Upper lobe of left lung (tissue), 6 donors: ENCODE results near the gene LZTR1. TPM values are rescaled to one million over a fixed set of nuclear protein-coding genes. Genes with fewer than 3 reads are reported as not detected.

Experiments used
- ATAC-seq, 2 donors: fragments of 200-7000 bp; cut with Tn5 transposase; one replicate each; pipeline ENCODE4 v1.9.1; 2022; ENCODE audit warnings: mild to moderate bottlenecking in 2 of 2, moderate library complexity in 2 of 2; ENCODE audit not compliant: low FRiP score in 2 of 2
- DNase-seq, 2 donors: peaks; one replicate each; pipeline ENCODE4 v3.0.0-alpha.2; 2019 to 2020
- H3K27ac ChIP-seq, 4 donors: fragments of 200-600 bp; sonication (generic); one replicate each; pipeline ENCODE4 v1.5.1; 2016 to 2019
- H3K27me3 ChIP-seq, 4 donors: fragments of 200-600 bp; sonication (generic); one replicate each; pipeline ENCODE4 v1.5.1; 2017 to 2019
- H3K36me3 ChIP-seq, 4 donors: fragments of 200-600 bp; sonication (generic); one replicate each; pipeline ENCODE4 v1.5.1; 2016 to 2019
- H3K4me1 ChIP-seq, 4 donors: fragments of 200-600 bp; sonication (generic); one replicate each; pipeline ENCODE4 v1.5.1; 2018 to 2019
- H3K4me3 ChIP-seq, 4 donors: fragments of 200-600 bp; sonication (generic); one replicate each; pipeline ENCODE4 v1.5.1; 2017 to 2019; ENCODE audit warnings: mild to moderate bottlenecking in 2 of 4, moderate library complexity in 1 of 4
- H3K9me3 ChIP-seq, 4 donors: fragments of 200-600 bp; sonication (generic); one replicate each; pipeline ENCODE4 v1.5.1; 2018 to 2019
- EP300 ChIP-seq, 4 donors: sonication (generic); formaldehyde crosslinking; IDR thresholded peaks; one replicate each; pipeline ENCODE4 v1.5.1; 2017; ENCODE audit warnings: antibody characterized with exemption in 4 of 4, control low read depth in 2 of 4
- POLR2A ChIP-seq, 4 donors: fragments of 450-650 bp; IDR thresholded peaks; one replicate each; pipeline ENCODE4 v1.5.1; 2016 to 2017; ENCODE audit warnings: antibody characterized with exemption in 4 of 4, mild to moderate bottlenecking in 2 of 4
- POLR2AphosphoS5 ChIP-seq, 2 donors: sonication (generic); formaldehyde crosslinking; IDR thresholded peaks; one replicate each; pipeline ENCODE4 v1.5.1; 2017; ENCODE audit warnings: antibody characterized with exemption in 2 of 2
- WGBS, 2 donors: methylation state at CpG; one replicate each; pipeline ENCODE4 v1.1.5; 2017 to 2018; 5-methylcytosine and 5-hydroxymethylcytosine counted together
- total RNA-seq, 6 donors: library from RNA; depleted of rRNA in 4 of 6; stranded (reverse); fragments of >200 nt in 4 of 6; gene quantifications; one replicate each; pipeline versions ENCODE4 v1.1.0 to v1.2.1, GENCODE V29; 2016 to 2021
- TF ChIP-seq, protein P1 (sequence below), 6 experiments: fragments of 450-650 bp in 4 of 6; fragments of 200-600 bp in 2 of 6; sonication (generic) in 2 of 6; IDR thresholded peaks; one replicate each; pipeline ENCODE4 v1.5.1; 2016 to 2019; ENCODE audit warnings: antibody characterized with exemption in 6 of 6
- donor health status: DM: no; HTN: no; CAD: no; lungs with moderate emphysema.
- donor health status: DM: no; HTN: yes; CAD: no; lungs with severe emphysema.

Gene LZTR1
- total RNA-seq, 6 donors from 2014 or later: 33.7 to 114 (median 63.2) TPM

DNA sequence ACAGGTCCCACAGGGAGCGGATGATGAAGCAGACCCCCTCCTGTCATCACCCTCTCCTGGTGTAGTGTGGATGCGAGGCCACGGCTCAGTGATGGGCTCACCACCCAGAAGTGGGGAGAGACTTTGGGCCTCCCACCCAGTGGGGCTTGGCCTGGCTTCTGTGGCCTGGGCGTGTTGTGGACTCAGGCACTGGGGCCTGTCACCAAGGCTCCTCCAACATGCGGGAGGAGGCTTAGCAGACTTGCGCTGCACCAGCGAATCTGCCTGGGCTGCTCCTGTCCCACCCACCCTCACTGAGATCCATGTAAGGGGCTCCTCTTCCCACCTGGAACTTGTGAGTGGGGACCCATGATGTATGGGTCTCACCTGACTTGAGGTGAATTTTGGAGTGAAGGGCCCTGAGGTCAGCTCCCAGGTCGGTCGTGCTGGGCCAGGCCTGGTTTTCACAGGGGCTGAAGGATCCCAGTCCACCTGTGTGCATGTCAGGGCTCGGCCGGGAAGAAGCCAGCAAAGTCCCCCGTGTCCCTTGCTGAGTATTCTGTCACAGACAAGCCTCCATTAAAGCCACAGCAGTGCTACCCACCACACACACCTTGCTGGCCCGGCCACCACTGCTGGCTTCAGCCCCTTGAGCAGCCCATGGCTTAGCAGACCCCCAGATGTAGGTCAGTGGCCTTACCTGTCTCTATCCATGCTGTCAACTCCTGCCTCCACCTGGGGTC lies 15.6 kb downstream of the LZTR1 start:
- Histone ChIP-seq H3K36me3 (peaks cover 0 to 74% (median 54%) of the 10 kb centered on the region in 4 donors), H3K27me3 (no peaks in the 10 kb centered on the region), H3K4me3 (no peak overlapping the region), H3K4me1 (peaks cover 14 to 26% (median 17%) of the 10 kb centered on the region in 4 donors), H3K9me3 (no peaks in the 10 kb centered on the region), H3K27ac (no peak overlapping the region)
- 84 to 88% methylated on average over 9 to 13 of the region's 13 CpGs for WGBS, 2 donors
- ATAC-seq (no peak), DNase-seq (no peak)
- TF ChIP-seq, protein P1, sequence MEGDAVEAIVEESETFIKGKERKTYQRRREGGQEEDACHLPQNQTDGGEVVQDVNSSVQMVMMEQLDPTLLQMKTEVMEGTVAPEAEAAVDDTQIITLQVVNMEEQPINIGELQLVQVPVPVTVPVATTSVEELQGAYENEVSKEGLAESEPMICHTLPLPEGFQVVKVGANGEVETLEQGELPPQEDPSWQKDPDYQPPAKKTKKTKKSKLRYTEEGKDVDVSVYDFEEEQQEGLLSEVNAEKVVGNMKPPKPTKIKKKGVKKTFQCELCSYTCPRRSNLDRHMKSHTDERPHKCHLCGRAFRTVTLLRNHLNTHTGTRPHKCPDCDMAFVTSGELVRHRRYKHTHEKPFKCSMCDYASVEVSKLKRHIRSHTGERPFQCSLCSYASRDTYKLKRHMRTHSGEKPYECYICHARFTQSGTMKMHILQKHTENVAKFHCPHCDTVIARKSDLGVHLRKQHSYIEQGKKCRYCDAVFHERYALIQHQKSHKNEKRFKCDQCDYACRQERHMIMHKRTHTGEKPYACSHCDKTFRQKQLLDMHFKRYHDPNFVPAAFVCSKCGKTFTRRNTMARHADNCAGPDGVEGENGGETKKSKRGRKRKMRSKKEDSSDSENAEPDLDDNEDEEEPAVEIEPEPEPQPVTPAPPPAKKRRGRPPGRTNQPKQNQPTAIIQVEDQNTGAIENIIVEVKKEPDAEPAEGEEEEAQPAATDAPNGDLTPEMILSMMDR (IDR thresholded peaks at IDR 0.05): no peak
- TF ChIP-seq POLR2A (IDR thresholded peaks at IDR 0.05) (no peak), EP300 (IDR thresholded peaks at IDR 0.05) (no peak), POLR2AphosphoS5 (IDR thresholded peaks at IDR 0.05) (no peak)

DNA sequence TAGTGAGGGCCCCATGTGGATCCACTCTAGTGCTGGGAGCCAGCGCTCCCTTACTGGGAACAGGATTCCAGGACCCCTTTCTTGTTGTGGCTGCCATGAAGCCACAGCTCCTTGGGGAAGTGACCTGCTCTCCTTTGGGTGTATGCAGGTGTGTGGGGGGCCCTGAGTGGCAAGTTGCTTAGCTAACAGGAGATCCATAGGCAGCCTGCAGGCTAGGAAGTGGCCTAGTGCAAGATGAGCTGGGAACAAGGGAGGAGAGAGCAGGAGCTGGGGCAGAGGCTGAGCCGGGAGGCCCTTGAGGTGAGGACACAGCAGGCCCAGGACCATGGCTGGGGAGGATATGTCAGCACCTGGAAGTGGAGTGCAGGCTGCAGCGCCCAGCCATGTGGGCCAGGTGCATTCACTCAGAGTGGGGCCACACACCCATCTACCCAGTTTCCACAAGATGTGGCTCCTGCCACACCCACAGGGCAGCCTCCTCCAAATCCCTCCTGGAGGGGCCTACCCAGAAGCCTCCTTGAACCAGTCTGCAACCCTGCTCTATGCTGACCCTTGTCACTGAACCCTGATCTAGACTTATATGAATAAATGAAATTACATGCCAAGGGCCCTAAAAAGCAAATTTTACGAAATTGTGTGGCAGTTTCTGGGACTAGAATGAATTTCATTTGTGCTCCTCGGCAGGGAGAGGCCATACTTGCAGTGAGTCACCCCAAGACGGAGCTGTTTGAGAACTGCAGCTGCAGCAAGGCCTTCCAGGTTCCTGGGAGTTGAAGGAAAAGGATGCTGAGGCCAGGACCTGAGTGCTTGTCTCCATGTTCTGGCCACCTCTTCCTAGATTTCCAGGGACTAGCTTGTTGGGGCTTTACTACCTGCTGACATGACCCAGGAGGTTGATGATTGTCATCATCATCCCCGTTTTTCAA lies 16.6 kb downstream of the LZTR1 start:
- Histone ChIP-seq H3K36me3 (peaks cover 0 to 64% (median 47%) of the 10 kb centered on the region in 4 donors), H3K27ac (no peak overlapping the region), H3K27me3 (no peaks in the 10 kb centered on the region), H3K9me3 (no peaks in the 10 kb centered on the region), H3K4me1 (peaks cover 22 to 36% (median 27%) of the 10 kb centered on the region in 4 donors), H3K4me3 (no peak overlapping the region)
- TF ChIP-seq EP300 (IDR thresholded peaks at IDR 0.05): no peak
- TF ChIP-seq POLR2AphosphoS5 (IDR thresholded peaks at IDR 0.05): no peak
- TF ChIP-seq, protein P1 (IDR thresholded peaks at IDR 0.05): no peak
- no peak for TF ChIP-seq POLR2A (IDR thresholded peaks at IDR 0.05)
- 63 to 81% methylated on average over 4 to 7 of the region's 7 CpGs for WGBS, 2 donors
- DNase-seq: no peak
- ATAC-seq: no peak

DNA sequence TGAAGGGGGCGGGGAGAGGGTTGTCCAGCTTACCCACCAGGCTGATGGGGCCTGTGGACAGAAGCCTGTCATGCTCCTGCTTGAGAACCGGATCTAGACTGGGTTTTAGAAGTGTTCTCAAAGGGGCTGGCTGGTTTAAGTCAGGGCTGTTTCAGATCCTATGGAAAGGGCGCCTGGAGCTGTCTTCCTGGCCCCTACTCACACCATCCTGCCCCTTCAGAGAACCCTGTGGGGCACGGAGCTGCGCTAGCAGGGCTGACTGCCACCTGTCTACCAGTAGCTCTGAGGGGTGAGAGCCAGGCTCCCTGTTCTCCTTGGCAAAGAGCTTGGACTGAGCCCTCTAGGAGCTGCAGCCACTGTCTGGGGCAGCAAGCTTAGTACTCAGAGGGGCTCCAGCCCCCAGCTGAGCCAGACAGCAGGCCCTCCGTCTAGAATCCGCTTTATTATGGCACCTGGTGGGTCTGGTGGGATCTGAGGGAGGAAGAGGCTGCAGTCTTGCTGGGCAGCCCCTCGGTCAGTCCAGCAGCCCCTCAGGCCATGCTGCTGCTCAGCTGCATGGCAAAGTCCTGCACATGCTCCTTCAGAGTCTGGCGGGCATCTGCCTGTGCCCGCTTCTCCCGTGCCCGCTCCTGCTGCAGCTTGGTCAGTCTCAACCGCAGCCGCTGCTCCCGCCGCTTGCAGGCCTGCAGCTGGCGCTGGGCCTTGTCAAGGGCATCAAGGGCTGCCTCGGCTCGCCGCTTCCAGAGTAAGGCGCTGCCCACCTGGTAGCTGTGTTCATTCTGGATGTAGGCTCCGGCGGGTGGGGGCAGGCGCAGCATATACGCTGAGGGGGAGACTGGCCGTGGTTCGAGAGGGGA lies 17.5 kb downstream of the LZTR1 start:
- 96 to 97% methylated on average over 8 to 27 of the region's 27 CpGs for WGBS, 2 donors
- ATAC-seq (no peak), DNase-seq (peak in 1 of 2 donors; percentile 82)
- H3K36me3 ChIP-seq: peaks cover 0 to 55% (median 38%) of the 10 kb centered on the region in 4 donors
- H3K9me3 ChIP-seq: no peaks in the 10 kb centered on the region
- peak overlapping the region in 1 of 4 donors; percentile 96 for H3K27ac ChIP-seq
- peaks cover 22 to 39% (median 29%) of the 10 kb centered on the region in 4 donors for H3K4me1 ChIP-seq
- no peaks in the 10 kb centered on the region for H3K27me3 ChIP-seq
- peak overlapping the region in 1 of 4 donors; percentile 85 for H3K4me3 ChIP-seq
- TF ChIP-seq POLR2A (IDR thresholded peaks at IDR 0.05): no peak

DNA sequence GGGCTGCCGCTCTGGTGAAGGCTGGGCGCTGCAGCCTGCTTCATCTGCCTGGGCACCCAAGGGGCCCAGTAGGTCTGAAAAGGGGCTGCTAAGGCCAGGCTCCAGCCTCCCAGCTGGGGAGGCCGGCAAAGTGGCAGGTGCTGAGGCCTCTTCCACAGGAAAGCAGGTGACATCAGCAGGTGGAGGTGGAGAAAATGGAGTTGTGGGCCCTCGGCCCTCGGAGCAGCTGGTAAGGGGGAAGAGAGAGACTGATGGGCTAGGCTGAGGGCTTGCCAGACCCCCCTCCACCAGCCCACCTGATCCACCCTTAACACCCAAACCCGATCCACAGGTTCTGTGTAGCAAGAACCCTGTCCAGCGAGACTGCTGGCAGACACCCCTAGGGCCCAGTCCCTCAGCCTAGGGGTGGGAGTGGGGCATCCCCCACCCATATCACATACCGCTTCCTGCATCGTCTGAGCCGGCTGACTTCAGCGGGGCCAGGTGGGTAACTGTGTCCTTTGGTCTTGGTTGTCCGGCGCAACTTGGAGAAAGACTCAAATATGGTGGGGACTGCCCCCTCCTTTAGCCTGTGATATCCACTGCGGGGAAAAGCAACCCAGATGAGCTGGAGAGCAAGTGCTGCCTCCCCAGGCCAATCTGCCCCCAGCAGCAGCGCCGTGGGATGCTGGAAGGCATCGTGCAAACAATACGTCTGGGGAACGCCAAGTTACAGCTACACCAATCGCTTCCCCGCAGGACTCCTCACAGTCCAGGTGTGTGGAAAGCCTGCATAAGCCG lies 18.3 kb downstream of the LZTR1 start:
- 57 to 88% methylated on average over 6 to 15 of the region's 22 CpGs for WGBS, 2 donors
- no peak for ATAC-seq
- Histone ChIP-seq H3K27me3 (no peaks in the 10 kb centered on the region), H3K9me3 (no peaks in the 10 kb centered on the region), H3K4me3 (peak overlapping the region; percentile 61 to 85 (median 70)), H3K4me1 (peaks cover 22 to 39% (median 29%) of the 10 kb centered on the region in 4 donors), H3K36me3 (peaks cover 0 to 47% (median 33%) of the 10 kb centered on the region in 4 donors), H3K27ac (peak overlapping the region; percentile 96 to 99 (median 98))
- TF ChIP-seq POLR2A (IDR thresholded peaks at IDR 0.05): no peak
- TF ChIP-seq, protein P1 (IDR thresholded peaks at IDR 0.05): no peak
- TF ChIP-seq EP300 (IDR thresholded peaks at IDR 0.05): no peak
- TF ChIP-seq POLR2AphosphoS5 (IDR thresholded peaks at IDR 0.05): no peak
- DNase-seq: no peak
